Measurements from ENCODE around the gene TAOK2. TPM values are rescaled to one million over a fixed set of nuclear protein-coding genes. Genes with fewer than 3 reads are reported as not detected.

Gene TAOK2
- total RNA-seq, 2 donors from 2014 or later: 31.1 to 58.3 TPM

DNA sequence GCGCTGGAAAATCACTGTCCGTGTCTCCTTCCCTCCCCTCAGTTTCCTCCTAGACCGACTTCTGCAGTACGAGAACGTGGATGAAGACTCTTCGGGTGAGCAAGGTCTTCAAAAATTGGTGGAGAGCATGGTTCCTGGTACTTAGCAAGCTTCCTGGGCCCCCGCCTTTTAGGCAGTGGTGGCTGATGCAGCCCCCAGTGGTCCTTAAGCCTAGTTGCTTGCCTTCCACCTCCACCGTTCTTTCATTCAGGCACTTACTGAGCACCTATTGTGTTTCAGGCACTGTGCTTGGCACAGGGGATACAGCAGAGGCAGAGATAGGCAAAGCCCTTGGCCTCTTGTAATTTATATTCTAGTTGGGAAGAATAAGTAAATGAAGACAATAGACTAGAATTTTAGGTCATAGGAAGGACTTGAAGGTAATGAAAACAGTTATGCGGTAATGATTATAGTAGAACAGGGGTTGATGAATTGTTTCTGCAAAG lies 23.1 kb downstream of the TAOK2 start:
- TF ChIP-seq POLR2A (IDR thresholded peaks at IDR 0.05): no peak
- TF ChIP-seq, protein P1, sequence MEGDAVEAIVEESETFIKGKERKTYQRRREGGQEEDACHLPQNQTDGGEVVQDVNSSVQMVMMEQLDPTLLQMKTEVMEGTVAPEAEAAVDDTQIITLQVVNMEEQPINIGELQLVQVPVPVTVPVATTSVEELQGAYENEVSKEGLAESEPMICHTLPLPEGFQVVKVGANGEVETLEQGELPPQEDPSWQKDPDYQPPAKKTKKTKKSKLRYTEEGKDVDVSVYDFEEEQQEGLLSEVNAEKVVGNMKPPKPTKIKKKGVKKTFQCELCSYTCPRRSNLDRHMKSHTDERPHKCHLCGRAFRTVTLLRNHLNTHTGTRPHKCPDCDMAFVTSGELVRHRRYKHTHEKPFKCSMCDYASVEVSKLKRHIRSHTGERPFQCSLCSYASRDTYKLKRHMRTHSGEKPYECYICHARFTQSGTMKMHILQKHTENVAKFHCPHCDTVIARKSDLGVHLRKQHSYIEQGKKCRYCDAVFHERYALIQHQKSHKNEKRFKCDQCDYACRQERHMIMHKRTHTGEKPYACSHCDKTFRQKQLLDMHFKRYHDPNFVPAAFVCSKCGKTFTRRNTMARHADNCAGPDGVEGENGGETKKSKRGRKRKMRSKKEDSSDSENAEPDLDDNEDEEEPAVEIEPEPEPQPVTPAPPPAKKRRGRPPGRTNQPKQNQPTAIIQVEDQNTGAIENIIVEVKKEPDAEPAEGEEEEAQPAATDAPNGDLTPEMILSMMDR (IDR thresholded peaks at IDR 0.05): no peak
- Histone ChIP-seq H3K36me3 (replicated peaks in 1 of 2; ENCODE audit: insufficient read depth in 1 of 2, low read depth in 2 of 2) (peaks cover 0 to 2% of the 10 kb centered on the region in 2 donors), H3K4me1 (peaks cover 26% of the 10 kb centered on the region), H3K4me3 (peak overlapping the region; percentile 76 to 79), H3K27ac (peak overlapping the region in 1 of 4 donors; percentile 89), H3K9me3 (no peaks in the 10 kb centered on the region), H3K27me3 (no peaks in the 10 kb centered on the region)
- intact Hi-C loops (cut with DNase I): no loop called here
- no peak for DNase-seq
- 22 to 26% methylated on average over 9 of the region's 9 CpGs for WGBS, 2 donors
- ATAC-seq: no peak

DNA sequence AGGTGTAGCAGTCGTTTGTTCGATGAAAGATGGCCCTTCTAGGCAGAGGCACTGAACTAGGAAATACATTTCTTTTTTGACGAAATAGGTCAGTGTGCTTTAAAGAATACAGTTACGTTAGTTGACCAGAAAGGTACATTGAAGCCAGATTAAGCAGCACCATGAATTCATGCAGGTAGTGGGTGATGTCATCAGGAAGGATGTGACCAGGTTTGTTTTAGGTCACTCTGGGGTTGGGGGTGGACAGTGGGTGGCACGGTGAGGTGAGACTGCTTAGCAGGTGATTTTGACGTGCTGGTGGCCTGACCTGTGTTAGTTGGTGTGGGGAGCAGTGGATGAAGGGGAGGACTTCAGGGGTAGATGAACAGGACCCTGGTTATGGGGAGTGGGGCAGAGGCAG lies 25.9 kb downstream of the TAOK2 start:
- DNase-seq (no peak), ATAC-seq (no peak)
- Histone ChIP-seq H3K27ac (no peak overlapping the region), H3K4me1 (peaks cover 19% of the 10 kb centered on the region), H3K27me3 (no peaks in the 10 kb centered on the region), H3K4me3 (no peak overlapping the region), H3K9me3 (no peaks in the 10 kb centered on the region), H3K36me3 (replicated peaks in 1 of 2; ENCODE audit: insufficient read depth in 1 of 2, low read depth in 2 of 2) (peaks cover 0 to 2% of the 10 kb centered on the region in 2 donors)
- intact Hi-C loops (cut with DNase I): loop anchor here (10.0 kb wide), 2 partner anchors 95 to 295 kb away; partner anchors contain the start of gene ASPHD1
- TF ChIP-seq, protein P1 (IDR thresholded peaks at IDR 0.05): no peak
- no peak for TF ChIP-seq POLR2A (IDR thresholded peaks at IDR 0.05)
- 87 to 88% methylated on average over 6 of the region's 6 CpGs for WGBS, 2 donors

DNA sequence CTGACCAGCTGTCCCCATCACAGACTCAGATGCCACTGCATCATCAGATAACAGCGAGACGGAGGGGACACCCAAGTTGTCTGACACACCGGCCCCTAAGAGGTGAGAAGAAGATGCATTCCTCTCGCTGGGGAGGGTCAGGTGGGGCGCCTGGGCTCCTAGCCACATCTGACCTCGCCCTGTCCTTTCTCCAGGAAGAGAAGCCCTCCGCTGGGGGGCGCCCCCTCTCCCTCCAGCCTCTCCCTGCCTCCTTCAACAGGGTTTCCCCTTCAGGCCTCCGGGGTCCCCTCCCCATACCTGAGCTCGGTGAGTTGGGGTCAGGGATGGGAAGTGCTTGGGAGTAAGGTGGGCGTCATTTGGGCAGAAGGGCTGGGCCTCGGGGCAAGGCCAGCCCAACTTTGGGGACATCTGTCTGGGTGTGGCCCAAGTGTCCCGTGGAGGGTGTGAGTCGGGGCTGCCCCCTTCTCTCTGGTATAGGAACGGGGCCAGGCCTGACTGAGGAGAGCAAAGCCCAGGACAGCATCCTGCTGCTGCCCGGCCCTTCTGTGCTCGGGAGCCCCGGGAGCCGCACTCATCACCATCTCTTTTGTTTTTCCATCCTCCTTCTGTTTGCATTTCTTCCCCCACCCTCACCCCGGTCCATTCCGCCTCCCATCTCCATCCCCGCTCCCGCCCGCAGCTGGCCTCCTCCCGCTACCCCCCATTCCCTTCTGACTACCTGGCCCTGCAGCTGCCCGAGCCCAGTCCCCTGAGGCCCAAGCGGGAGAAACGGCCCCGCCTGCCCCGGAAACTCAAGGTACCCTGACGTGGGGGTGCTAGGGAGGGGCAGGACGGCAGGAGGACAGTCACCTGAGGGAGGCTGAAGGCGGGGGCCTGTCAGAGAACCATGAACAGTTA lies 27.3 kb downstream of the TAOK2 start:
- H3K27me3 ChIP-seq: no peaks in the 10 kb centered on the region
- H3K4me3 ChIP-seq: no peak overlapping the region
- peaks cover 20% of the 10 kb centered on the region for H3K4me1 ChIP-seq
- H3K36me3 ChIP-seq (replicated peaks in 1 of 2; ENCODE audit: insufficient read depth in 1 of 2, low read depth in 2 of 2): peaks cover 0 to 2% of the 10 kb centered on the region in 2 donors
- H3K9me3 ChIP-seq: no peaks in the 10 kb centered on the region
- H3K27ac ChIP-seq: no peak overlapping the region
- intact Hi-C loops (cut with DNase I): loop anchor here (10.0 kb wide), 2 partner anchors 96 to 296 kb away; partner anchors contain the start of gene ASPHD1
- no peak for DNase-seq
- no peak for TF ChIP-seq POLR2A (IDR thresholded peaks at IDR 0.05)
- TF ChIP-seq, protein P1 (IDR thresholded peaks at IDR 0.05): no peak
- no peak for ATAC-seq
- 83 to 89% methylated on average over 26 to 33 of the region's 33 CpGs for WGBS, 2 donors

DNA sequence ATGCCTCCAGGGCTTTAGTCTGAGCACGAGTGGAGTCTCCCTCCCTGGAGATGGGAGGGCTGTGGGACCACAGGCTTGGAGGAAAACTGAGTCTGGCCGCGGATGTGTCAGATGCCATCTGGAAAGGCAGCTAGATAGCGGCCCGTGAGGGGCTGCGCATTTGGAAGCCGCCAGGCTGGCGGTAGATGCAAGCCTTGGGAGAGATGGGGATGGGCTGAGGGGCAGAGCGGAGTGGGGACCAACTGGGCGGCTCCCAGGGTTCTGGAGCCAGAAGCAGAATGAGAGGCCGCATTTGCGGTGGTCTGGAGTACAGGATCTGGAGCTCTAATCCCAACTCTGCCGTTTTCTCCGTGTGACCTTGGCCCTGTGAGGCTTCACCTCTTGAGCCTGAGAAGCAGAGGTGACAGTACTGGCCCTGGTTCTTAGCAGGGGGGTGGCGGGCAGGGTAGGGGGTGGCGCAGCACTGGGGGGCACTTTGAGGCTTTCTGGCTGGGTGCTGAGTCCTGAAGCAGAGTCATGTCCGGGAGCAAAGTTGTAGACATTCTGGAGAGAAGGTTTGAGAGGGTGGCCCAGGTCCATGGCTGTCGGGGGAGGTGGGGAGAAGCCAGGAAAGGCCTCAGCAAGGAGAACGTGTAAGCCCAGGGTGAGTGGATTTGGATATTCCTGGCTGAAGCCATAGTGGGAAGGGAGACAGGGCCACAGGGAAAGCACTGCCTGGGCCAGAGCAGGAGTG lies 29.1 kb downstream of the TAOK2 start:
- TF ChIP-seq POLR2A (IDR thresholded peaks at IDR 0.05): no peak
- TF ChIP-seq, protein P1 (IDR thresholded peaks at IDR 0.05): no peak
- Histone ChIP-seq H3K27ac (no peak overlapping the region), H3K9me3 (no peaks in the 10 kb centered on the region), H3K4me3 (no peak overlapping the region), H3K36me3 (replicated peaks in 1 of 2; ENCODE audit: insufficient read depth in 1 of 2, low read depth in 2 of 2) (peaks cover 0 to 2% of the 10 kb centered on the region in 2 donors), H3K4me1 (peaks cover 10% of the 10 kb centered on the region), H3K27me3 (no peaks in the 10 kb centered on the region)
- WGBS, 2 donors: 85 to 89% methylated on average over 16 to 19 of the region's 19 CpGs
- DNase-seq: no peak
- intact Hi-C loops (cut with DNase I): loop anchor here (10.0 kb wide), 2 partner anchors 98 to 298 kb away; partner anchors contain the start of gene ASPHD1
- ATAC-seq: no peak
